ENCODE measurements around the gene GCNA.

Gene GCNA

DNA sequence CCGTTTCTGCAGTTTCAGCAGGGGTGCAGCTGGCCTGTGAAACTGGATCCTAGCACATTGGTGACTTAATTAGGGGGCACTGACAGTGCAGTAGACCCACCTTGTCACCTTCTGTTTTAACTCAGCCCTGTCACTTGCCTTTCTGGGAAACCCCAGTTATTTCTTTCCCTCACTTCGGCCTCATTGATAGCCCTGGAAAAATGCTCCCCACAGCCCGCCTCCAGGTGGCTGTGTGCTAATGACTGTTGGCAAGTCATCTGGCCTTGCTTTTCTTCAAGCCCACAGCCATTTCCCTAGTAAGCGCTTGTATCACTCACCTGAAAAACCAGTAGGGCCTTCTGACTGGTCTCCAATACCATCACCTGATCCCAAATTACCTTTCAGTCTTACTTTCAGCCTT, 36.8 kb downstream of the GCNA start:
- H3K4me3 ChIP-seq (ENCODE audit: low read depth, low read length): no peak overlapping the region
- TF ChIP-seq, protein P1, sequence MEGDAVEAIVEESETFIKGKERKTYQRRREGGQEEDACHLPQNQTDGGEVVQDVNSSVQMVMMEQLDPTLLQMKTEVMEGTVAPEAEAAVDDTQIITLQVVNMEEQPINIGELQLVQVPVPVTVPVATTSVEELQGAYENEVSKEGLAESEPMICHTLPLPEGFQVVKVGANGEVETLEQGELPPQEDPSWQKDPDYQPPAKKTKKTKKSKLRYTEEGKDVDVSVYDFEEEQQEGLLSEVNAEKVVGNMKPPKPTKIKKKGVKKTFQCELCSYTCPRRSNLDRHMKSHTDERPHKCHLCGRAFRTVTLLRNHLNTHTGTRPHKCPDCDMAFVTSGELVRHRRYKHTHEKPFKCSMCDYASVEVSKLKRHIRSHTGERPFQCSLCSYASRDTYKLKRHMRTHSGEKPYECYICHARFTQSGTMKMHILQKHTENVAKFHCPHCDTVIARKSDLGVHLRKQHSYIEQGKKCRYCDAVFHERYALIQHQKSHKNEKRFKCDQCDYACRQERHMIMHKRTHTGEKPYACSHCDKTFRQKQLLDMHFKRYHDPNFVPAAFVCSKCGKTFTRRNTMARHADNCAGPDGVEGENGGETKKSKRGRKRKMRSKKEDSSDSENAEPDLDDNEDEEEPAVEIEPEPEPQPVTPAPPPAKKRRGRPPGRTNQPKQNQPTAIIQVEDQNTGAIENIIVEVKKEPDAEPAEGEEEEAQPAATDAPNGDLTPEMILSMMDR (IDR thresholded peaks at IDR 0.05; ENCODE audit: borderline replicate concordance, insufficient read depth, low read depth, low read length): no peak

DNA sequence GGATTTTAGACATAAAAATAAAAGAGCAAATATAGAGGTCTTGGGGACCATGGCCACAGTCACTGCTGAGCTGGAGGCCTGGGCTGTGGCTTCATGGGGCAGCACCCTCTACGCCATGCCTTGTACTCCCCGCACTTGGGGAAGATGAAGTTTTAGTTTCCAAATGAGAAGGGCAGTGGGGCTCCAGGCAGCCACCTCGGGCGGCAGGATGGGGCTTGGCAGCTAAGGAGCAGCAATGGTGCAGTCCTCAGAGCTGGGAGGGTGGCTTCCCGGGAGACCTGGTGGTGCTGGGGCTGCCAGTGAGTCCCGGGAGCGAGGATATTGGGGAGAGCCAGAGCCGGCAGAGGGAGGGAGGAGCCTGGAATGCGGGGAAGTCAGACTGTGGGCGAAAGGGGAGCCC, 37.7 kb downstream of the GCNA start:
- TF ChIP-seq, protein P1 (IDR thresholded peaks at IDR 0.05; ENCODE audit: borderline replicate concordance, insufficient read depth, low read depth, low read length): no peak
- no peak overlapping the region for H3K4me3 ChIP-seq (ENCODE audit: low read depth, low read length)

DNA sequence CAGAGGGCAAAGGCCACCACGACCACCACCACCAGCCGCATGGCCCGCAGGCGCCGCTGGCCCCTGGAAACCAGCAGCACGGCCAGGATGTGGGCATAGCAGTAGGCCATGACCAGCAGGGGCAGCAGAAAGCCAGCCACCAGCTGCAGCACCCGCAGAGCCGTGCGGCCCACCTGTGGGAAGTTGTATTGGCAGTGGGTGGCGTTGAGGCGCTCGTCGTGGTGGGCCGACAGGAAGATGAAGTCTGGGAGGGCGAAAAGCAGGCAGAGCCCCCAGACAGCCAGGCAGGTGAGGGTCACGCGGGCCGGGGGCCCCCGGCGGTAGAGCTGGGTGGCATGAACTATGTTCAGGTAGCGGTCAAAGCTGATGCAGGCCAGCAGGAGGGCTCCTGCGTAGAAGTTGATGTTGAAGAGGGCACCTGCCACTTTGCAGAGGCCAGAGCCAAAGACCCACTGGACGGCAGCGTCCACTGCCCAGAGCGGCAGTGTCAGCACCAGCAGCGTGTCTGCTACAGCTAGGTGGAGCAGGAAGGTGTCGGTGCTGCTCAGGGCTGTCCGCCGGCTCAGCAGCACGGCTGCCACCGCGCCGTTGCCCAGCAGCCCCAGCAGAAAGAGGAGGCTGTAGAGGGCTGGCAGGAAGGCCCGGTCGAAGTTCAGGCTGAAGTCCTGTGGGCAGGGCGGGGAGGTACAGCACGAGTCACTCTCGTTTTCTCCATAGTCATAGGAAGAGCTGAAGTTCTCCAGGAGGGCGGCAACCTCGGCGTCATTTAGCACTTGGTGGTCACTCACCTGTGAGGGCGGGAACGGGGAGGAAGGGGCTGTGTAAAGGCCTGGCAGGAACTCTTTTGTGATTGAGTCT, 38.7 kb downstream of the GCNA start:
- no peak overlapping the region for H3K4me3 ChIP-seq (ENCODE audit: low read depth, low read length)
- TF ChIP-seq, protein P1 (IDR thresholded peaks at IDR 0.05; ENCODE audit: borderline replicate concordance, insufficient read depth, low read depth, low read length): no peak

DNA sequence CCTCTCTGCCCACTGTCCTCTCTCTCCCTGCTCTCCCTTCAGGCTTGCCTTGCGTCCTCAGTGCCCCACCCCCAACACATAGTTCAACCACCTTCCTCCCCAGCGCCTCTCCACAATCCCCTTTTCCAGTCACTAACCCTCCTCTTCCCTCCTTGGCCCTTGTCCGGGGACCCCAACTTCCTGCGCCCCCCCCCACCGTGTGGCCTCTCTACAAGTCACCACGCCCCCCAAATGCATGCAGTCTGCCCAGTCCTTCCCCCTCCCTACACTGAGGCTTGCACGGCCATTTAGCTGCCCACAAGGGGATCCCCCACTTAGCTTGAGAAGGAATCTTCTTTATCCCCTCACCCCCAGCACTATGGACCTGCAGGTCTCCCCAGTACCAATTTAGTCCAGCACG, 39.5 kb downstream of the GCNA start:
- peak overlapping the region; percentile 43 for H3K4me3 ChIP-seq (ENCODE audit: low read depth, low read length)

DNA sequence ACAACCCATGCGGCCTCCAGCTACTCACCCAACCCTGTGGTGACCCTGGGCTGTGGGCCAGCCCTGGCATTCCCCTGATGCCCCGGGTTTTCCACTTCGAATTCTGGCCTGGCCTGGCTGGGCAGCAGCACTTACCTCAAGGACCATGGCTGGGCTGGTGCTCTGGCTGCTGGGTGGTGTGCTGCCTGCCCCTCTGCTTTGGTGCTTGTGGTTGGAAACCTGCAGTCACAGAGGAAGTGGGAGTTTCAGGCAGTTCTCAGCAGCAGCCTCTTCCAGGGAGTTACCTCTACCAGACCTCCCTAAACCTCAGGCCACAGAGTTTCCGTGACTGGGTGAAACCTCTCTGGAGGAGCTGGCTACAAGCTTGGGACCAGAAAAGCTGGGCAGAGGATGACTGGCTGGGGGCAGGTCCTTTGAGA, 40.1 kb downstream of the GCNA start, which contains the start of gene CXCR3:
TSS of gene CXCR3 (minus strand) at position 209 of the 419 bp plus-strand sequence. CDS start at position 147, 62 bp downstream.
- peak within 1 kb of the TSS; percentile 43 for H3K4me3 ChIP-seq (ENCODE audit: low read depth, low read length)
- TF ChIP-seq, protein P1 (IDR thresholded peaks at IDR 0.05; ENCODE audit: borderline replicate concordance, insufficient read depth, low read depth, low read length): no peak

More for the DNA sequence above, 39.5 kb downstream of the GCNA start:
- TF ChIP-seq, protein P1 (IDR thresholded peaks at IDR 0.05; ENCODE audit: borderline replicate concordance, insufficient read depth, low read depth, low read length): no peak

DNA sequence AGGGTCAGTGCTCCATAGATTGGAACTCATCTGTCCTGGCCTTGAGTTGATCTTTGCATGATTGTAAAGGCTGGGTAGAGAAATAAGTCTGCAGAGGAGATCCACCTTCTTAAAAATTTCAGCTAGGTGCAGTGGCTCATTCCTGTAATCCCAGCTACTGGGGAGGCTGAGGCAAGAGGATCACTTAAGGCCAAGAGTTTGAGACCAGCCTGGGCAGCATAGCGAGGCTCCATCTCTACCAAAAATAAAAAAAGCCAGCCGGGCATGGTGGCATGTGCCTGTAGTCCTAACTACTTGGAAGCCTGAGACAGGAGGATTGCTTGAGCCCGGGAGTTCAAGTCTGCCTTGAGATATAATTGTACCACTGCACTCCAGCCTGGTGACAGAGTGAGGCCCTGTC, 40.5 kb downstream of the GCNA start:
- TF ChIP-seq, protein P1 (IDR thresholded peaks at IDR 0.05; ENCODE audit: borderline replicate concordance, insufficient read depth, low read depth, low read length): no peak
- H3K4me3 ChIP-seq (ENCODE audit: low read depth, low read length): no peak overlapping the region

DNA sequence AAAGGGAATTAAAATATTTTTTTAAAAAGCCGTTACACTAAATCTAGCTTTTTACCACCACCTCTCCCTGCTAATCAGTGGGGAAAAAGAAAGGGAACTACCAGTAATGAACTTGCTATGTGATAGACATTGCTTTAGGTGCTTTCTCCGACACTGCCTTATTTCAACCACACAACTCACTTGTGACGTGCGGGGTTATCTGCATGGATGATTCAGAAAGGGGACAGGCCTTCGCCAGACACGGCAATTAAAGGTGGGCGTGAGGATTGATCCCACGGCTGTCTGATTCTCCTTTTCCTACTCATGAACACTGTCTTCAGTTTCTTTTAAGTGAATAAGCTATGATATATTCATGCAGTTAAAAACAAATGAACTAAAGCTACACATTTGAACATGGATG, 41.0 kb downstream of the GCNA start:
- TF ChIP-seq, protein P1 (IDR thresholded peaks at IDR 0.05; ENCODE audit: borderline replicate concordance, insufficient read depth, low read depth, low read length): no peak
- H3K4me3 ChIP-seq (ENCODE audit: low read depth, low read length): no peak overlapping the region

Data from GM12875 (cell line).